ENCODE data around the gene BSPRY. TPM values are rescaled to one million over a fixed set of nuclear protein-coding genes. Genes with fewer than 3 reads are reported as not detected.
A peak's percentile ranks its signal among the peaks of the same experiment; 100 is the strongest.

Gene BSPRY
- total RNA-seq, 3 donors from 2014 or later (not counting 1 experiment from before 2014, with no cell fraction given): 3.3 to 5.5 (median 4.3) TPM

GRCh38 chr9:113309204-113309813, 40.0 kb upstream of the BSPRY start:
- H3K36me3 ChIP-seq (ENCODE audit: control insufficient read depth, insufficient read depth, low read length): no peaks in the 10 kb centered on the region
- intact Hi-C loops (cut with micrococcal nuclease): loop anchor here (1.0 kb wide), 2 partner anchors 98 to 349 kb away; no protein-coding TSS in a partner anchor
- ATAC-seq: peak; percentile 58 to 72 (median 62)
- no peak overlapping the region for H3K27ac Mint-ChIP-seq
- H3K27me3 ChIP-seq (ENCODE audit: control insufficient read depth, insufficient read depth, low read length): no peaks in the 10 kb centered on the region
- no peak overlapping the region for H3K4me3 Mint-ChIP-seq
- no peaks in the 10 kb centered on the region for H3K9me3 Mint-ChIP-seq
- H3K4me3 ChIP-seq (ENCODE audit: low read length): no peak overlapping the region
- no peaks in the 10 kb centered on the region for H3K4me1 Mint-ChIP-seq
- TF ChIP-seq CTCF (IDR thresholded peaks at IDR 0.05): peak; percentile 52
- H3K27ac ChIP-seq (ENCODE audit: low read length): no peak overlapping the region
- H3K9me3 ChIP-seq (ENCODE audit: control insufficient read depth, insufficient read depth, low read length): no peaks in the 10 kb centered on the region
- peaks cover 0 to 2% of the 10 kb centered on the region in 2 donors for H3K27me3 Mint-ChIP-seq (ENCODE audit: low read depth in 2 of 2)
- H3K4me1 ChIP-seq (ENCODE audit: control insufficient read depth, insufficient read depth, low read length): no peaks in the 10 kb centered on the region
- no peaks in the 10 kb centered on the region for H3K36me3 Mint-ChIP-seq
- peak in 1 of 2 donors; percentile 63 for DNase-seq
- WGBS (ENCODE audit: insufficient coverage): no CpG with 5 or more reads among the region's 2 CpGs

GRCh38 chr9:113310538-113310937, 38.8 kb upstream of the BSPRY start:
- DNase-seq: no peak
- Histone ChIP-seq H3K4me1 (ENCODE audit: control insufficient read depth, insufficient read depth, low read length) (no peaks in the 10 kb centered on the region), H3K9me3 (ENCODE audit: control insufficient read depth, insufficient read depth, low read length) (no peaks in the 10 kb centered on the region), H3K4me3 (ENCODE audit: low read length) (no peak overlapping the region), H3K27ac (ENCODE audit: low read length) (no peak overlapping the region), H3K36me3 (ENCODE audit: control insufficient read depth, insufficient read depth, low read length) (no peaks in the 10 kb centered on the region), H3K27me3 (ENCODE audit: control insufficient read depth, insufficient read depth, low read length) (no peaks in the 10 kb centered on the region)
- no peak overlapping the region for H3K27ac Mint-ChIP-seq
- intact Hi-C loops (cut with micrococcal nuclease): no loop called here
- 92% methylated on average over 3 of the region's 3 CpGs for WGBS (ENCODE audit: insufficient coverage)
- no peaks in the 10 kb centered on the region for H3K36me3 Mint-ChIP-seq
- no peaks in the 10 kb centered on the region for H3K9me3 Mint-ChIP-seq
- no peak for TF ChIP-seq CTCF (IDR thresholded peaks at IDR 0.05)
- peaks cover 0 to 6% of the 10 kb centered on the region in 2 donors for H3K27me3 Mint-ChIP-seq (ENCODE audit: low read depth in 2 of 2)
- H3K4me1 Mint-ChIP-seq: no peaks in the 10 kb centered on the region
- no peak for ATAC-seq
- no peak overlapping the region for H3K4me3 Mint-ChIP-seq

GRCh38 chr9:113311961-113312360, 37.4 kb upstream of the BSPRY start:
- 100% methylated on average over 2 of the region's 3 CpGs for WGBS (ENCODE audit: insufficient coverage)
- no peaks in the 10 kb centered on the region for H3K4me1 ChIP-seq (ENCODE audit: control insufficient read depth, insufficient read depth, low read length)
- no peak overlapping the region for H3K27ac ChIP-seq (ENCODE audit: low read length)
- H3K36me3 ChIP-seq (ENCODE audit: control insufficient read depth, insufficient read depth, low read length): no peaks in the 10 kb centered on the region
- ATAC-seq (no peak), DNase-seq (no peak)
- no peak overlapping the region for H3K27ac Mint-ChIP-seq
- H3K4me1 Mint-ChIP-seq: no peaks in the 10 kb centered on the region
- no peak overlapping the region for H3K4me3 ChIP-seq (ENCODE audit: low read length)
- peaks cover 3 to 8% of the 10 kb centered on the region in 2 donors for H3K27me3 Mint-ChIP-seq (ENCODE audit: low read depth in 2 of 2)
- H3K4me3 Mint-ChIP-seq: no peak overlapping the region
- no peaks in the 10 kb centered on the region for H3K27me3 ChIP-seq (ENCODE audit: control insufficient read depth, insufficient read depth, low read length)
- intact Hi-C loops (cut with micrococcal nuclease): no loop called here
- H3K36me3 Mint-ChIP-seq: no peaks in the 10 kb centered on the region
- TF ChIP-seq CTCF (IDR thresholded peaks at IDR 0.05): no peak
- H3K9me3 Mint-ChIP-seq: no peaks in the 10 kb centered on the region
- no peaks in the 10 kb centered on the region for H3K9me3 ChIP-seq (ENCODE audit: control insufficient read depth, insufficient read depth, low read length)

GRCh38 chr9:113313261-113313660, 36.1 kb upstream of the BSPRY start:
- no peak overlapping the region for H3K4me3 ChIP-seq (ENCODE audit: low read length)
- no peak for DNase-seq
- no peaks in the 10 kb centered on the region for H3K9me3 ChIP-seq (ENCODE audit: control insufficient read depth, insufficient read depth, low read length)
- ATAC-seq: no peak
- H3K27ac Mint-ChIP-seq: no peak overlapping the region
- H3K27ac ChIP-seq (ENCODE audit: low read length): no peak overlapping the region
- H3K36me3 Mint-ChIP-seq: no peaks in the 10 kb centered on the region
- H3K27me3 Mint-ChIP-seq (ENCODE audit: low read depth in 2 of 2): peaks cover 3 to 8% of the 10 kb centered on the region in 2 donors
- no peaks in the 10 kb centered on the region for H3K27me3 ChIP-seq (ENCODE audit: control insufficient read depth, insufficient read depth, low read length)
- no peaks in the 10 kb centered on the region for H3K4me1 ChIP-seq (ENCODE audit: control insufficient read depth, insufficient read depth, low read length)
- no peaks in the 10 kb centered on the region for H3K4me1 Mint-ChIP-seq
- TF ChIP-seq CTCF (IDR thresholded peaks at IDR 0.05): no peak
- WGBS (ENCODE audit: insufficient coverage): 94% methylated on average over 5 of the region's 5 CpGs
- no peaks in the 10 kb centered on the region for H3K9me3 Mint-ChIP-seq
- intact Hi-C loops (cut with micrococcal nuclease): no loop called here
- no peaks in the 10 kb centered on the region for H3K36me3 ChIP-seq (ENCODE audit: control insufficient read depth, insufficient read depth, low read length)
- no peak overlapping the region for H3K4me3 Mint-ChIP-seq

All from natural killer cell (primary cell).